GM12878 (cell line): ENCODE measurements around the gene GPR137B. TPM values are rescaled to one million over a fixed set of nuclear protein-coding genes. Genes with fewer than 3 reads are reported as not detected.

Source experiments
- ATAC-seq: fragments of 200-7000 bp; cut with Tn5 transposase; 3 replicates; pipeline ENCODE4 v1.9.1; 2020; ENCODE audit warnings: mild to moderate bottlenecking, moderate library complexity
- BruUV-seq: library from RNA; stranded (reverse); fragments of 400-500 nt; replicated peaks from 2 replicates; lab custom pipeline; 2021; lab: Mats Ljungman, UMichigan
- CTCF ChIA-PET: fragments of 300-600 bp; sonication (Branson Sonifier 250); formaldehyde crosslinking; extraction: SDS; loops from one replicate; lab custom pipeline; 2021; ENCODE audit warnings: inconsistent platforms; lab: Yijun Ruan, JAX
- POLR2A ChIA-PET: fragments of 350-600 bp; formaldehyde crosslinking; extraction: SDS; loops from one replicate; lab custom pipeline; 2021; ENCODE audit warnings: inconsistent platforms; lab: Charles Lee
- RAD21 ChIA-PET: fragments of 300-600 bp; sonication (Branson Sonifier 250); formaldehyde crosslinking; loops from one replicate; lab custom pipeline; 2023; ENCODE audit warnings: antibody characterized with exemption; ENCODE audit not compliant: unreplicated experiment; lab: Charles Lee
- SMC1A ChIA-PET: fragments of 300-600 bp; sonication (Branson Sonifier 250); formaldehyde crosslinking; loops from one replicate; lab custom pipeline; 2023; ENCODE audit not compliant: unreplicated experiment, uncharacterized antibody; lab: Charles Lee
- DNase-seq: peaks from one replicate; pipeline ENCODE4 v3.0.0-alpha.2; 2011; ENCODE audit warnings: low read depth, low spot score
- FAIRE-seq: peaks from 3 replicates; lab custom pipeline; 2011; peaks lifted over from hg19 to GRCh38; lab: Jason Lieb, UNC
- H2AFZ ChIP-seq: 2 replicates; pipeline ENCODE4 v1.6.0; 2011; ENCODE audit warnings: low read depth, low read length, control low read depth; ENCODE audit not compliant: control insufficient read depth
- H3K27ac ChIP-seq: 2 replicates; pipeline ENCODE4 v1.5.1; 2011; ENCODE audit warnings: control low read depth; ENCODE audit not compliant: control insufficient read depth, insufficient read depth
- H3K27me3 ChIP-seq, 2 experiments: replicated peaks in 1 of 2; 2 replicates each; pipeline versions ENCODE4 v1.6.0 to v1.6.1; 2011; ENCODE audit warnings: low read length in 1 of 2; ENCODE audit not compliant: control insufficient read depth in 2 of 2, insufficient read depth in 2 of 2
- H3K36me3 ChIP-seq, 2 experiments: 2 replicates each; pipeline ENCODE4 v1.5.1; 2011; ENCODE audit warnings: low read length in 1 of 2; ENCODE audit not compliant: control insufficient read depth in 2 of 2, insufficient read depth in 2 of 2
- H3K4me1 ChIP-seq: 2 replicates; pipeline ENCODE4 v1.6.1; 2011; ENCODE audit warnings: mild to moderate bottlenecking, low read length, moderate library complexity, mixed read lengths; ENCODE audit not compliant: control insufficient read depth, insufficient read depth
- H3K4me2 ChIP-seq: 2 replicates; pipeline ENCODE4 v1.6.0; 2011; ENCODE audit warnings: control low read depth; ENCODE audit not compliant: control insufficient read depth, insufficient read depth
- H3K4me3 ChIP-seq: fragments of 200-600 bp; sonication (generic); 2 replicates; pipeline ENCODE4 v1.5.1; 2016
- H3K79me2 ChIP-seq: 2 replicates; pipeline ENCODE4 v1.6.0; 2011; ENCODE audit warnings: low read length; ENCODE audit not compliant: control insufficient read depth, insufficient read depth
- H3K9ac ChIP-seq: 2 replicates; pipeline ENCODE4 v1.8.0; 2011; ENCODE audit warnings: low read length, control low read depth, mixed read lengths; ENCODE audit not compliant: control insufficient read depth, insufficient read depth
- H3K9me3 ChIP-seq: replicated peaks from 3 replicates; pipeline ENCODE4 v1.5.1; 2011; ENCODE audit warnings: mild to moderate bottlenecking, low read length; ENCODE audit not compliant: control insufficient read depth, insufficient read depth
- H4K20me1 ChIP-seq: 2 replicates; pipeline ENCODE4 v1.6.0; 2011; ENCODE audit not compliant: control insufficient read depth, insufficient read depth
- EGR1 ChIP-seq, 2 experiments: IDR thresholded peaks; 1 replicate in 1 of 2; 2 replicates in 1 of 2; pipeline ENCODE4 v1.6.1; 2011 to 2012; ENCODE audit warnings: low read depth in 2 of 2, low read length in 2 of 2, borderline replicate concordance in 1 of 2, mild to moderate bottlenecking in 1 of 2, moderate library complexity in 1 of 2
- MXI1 ChIP-seq: fragments of 150-350 bp; IDR thresholded peaks from 2 replicates; pipeline ENCODE4 v1.6.1; 2011; ENCODE audit warnings: low read depth, mild to moderate bottlenecking, inconsistent platforms, low read length, improper control_type of control experiment
- SIN3A ChIP-seq: IDR thresholded peaks from 2 replicates; pipeline ENCODE4 v1.6.1; 2012; ENCODE audit warnings: low read depth, low read length, improper control_type of control experiment
- TCF12 ChIP-seq: IDR thresholded peaks from 2 replicates; pipeline ENCODE4 v1.6.1; 2011; ENCODE audit warnings: low read depth, mild to moderate bottlenecking, low read length
- WGBS: methylation state at CpG from one replicate; pipeline ENCODE4 v1.1.6; 2016; ENCODE audit warnings: low lambda C conversion rate; ENCODE audit not compliant: insufficient replicate concordance, insufficient coverage; ENCODE audit errors: missing lambda C conversion rate; 5-methylcytosine and 5-hydroxymethylcytosine counted together
- in situ Hi-C: fragments of 300-500 bp; cut with MboI; formaldehyde crosslinking; loops from 9 replicates; pipeline ENCODE4 v1.14.3; 2018; ENCODE audit warnings: mixed read lengths
- intact Hi-C: fragments of 100-400 bp; cut with micrococcal nuclease; formaldehyde crosslinking; loops from one replicate; pipeline ENCODE4 v1.14.2; 2022; ENCODE audit not compliant: unreplicated experiment
- polyA plus RNA-seq, 11 experiments: library from polyadenylated mRNA; depleted of rRNA in 4 of 11; unstranded in 6 of 11; stranded (reverse) in 5 of 11; fragments of >200 nt; fragmentation: Nextera tagmentation in 4 of 11; fragmentation: Illumina TruSeq in 1 of 11; extraction: Ambion mirVana in 4 of 11; extraction: Trizol in 1 of 11; gene quantifications; 1 replicate in 1 of 11; 2 replicates in 10 of 11; pipeline versions ENCODE4 v1.2.1 to v1.2.3, GENCODE V29; 2011 to 2016; ENCODE audit warnings: inconsistent platforms in 2 of 11, missing spikeins in 2 of 11, low read depth in 1 of 11
- total RNA-seq, 4 experiments: library from RNA; depleted of rRNA in 3 of 4; stranded (reverse); fragments of >200 nt in 3 of 4; fragmentation: Illumina TruSeq in 1 of 4; extraction: Trizol in 1 of 4; gene quantifications; 2 replicates each; pipeline versions ENCODE4 v1.2.1 to v1.2.3, GENCODE V29; 2013 to 2021
- TF ChIP-seq, protein P1 (sequence below): fragments of 450-650 bp; IDR thresholded peaks from 2 replicates; pipeline ENCODE4 v1.6.1; 2016; ENCODE audit warnings: mild to moderate bottlenecking
- TF ChIP-seq, protein P2 (sequence below): fragments of 450-650 bp; conservative IDR thresholded peaks from 2 replicates; pipeline ENCODE4 v1.6.1; 2017; ENCODE audit warnings: mild to moderate bottlenecking, moderate library complexity

Gene GPR137B
- total and polyA plus RNA-seq, 10 of the 15 experiments (the other 5 are each of a cell fraction or from before 2014, with no cell fraction given), result 5.4 to 20.8 (median 12.5) TPM

- ATAC-seq, result peak; percentile 29
- Histone ChIP-seq H3K36me3 (peaks cover 1 to 4% of the 10 kb centered on the region in 2 experiments; a peak in 2 of 4 replicates), H3K79me2 (peaks cover 51% of the 10 kb centered on the region), H2AFZ (peak overlapping the region; percentile 59), H3K4me3 (peak overlapping the region; percentile 84), H3K4me1 (peaks cover 14% of the 10 kb centered on the region), H4K20me1 (peaks cover under 1% of the 10 kb centered on the region; the same call in 1 of the 2 replicates), H3K9me3 (no peaks in the 10 kb centered on the region), H3K4me2 (peak overlapping the region; percentile 58), H3K27me3 (peaks cover 1 to 13% of the 10 kb centered on the region in 2 experiments), H3K27ac (peak overlapping the region; percentile 62), H3K9ac (peak overlapping the region; percentile 83)
- intact Hi-C loops, result loop anchor here (5.0 to 10.0 kb wide), 2 partner anchors 139 to 279 kb away; partner anchors contain the start of genes ERO1B and LYST
- DNase-seq, result no peak
- ChIA-PET SMC1A (interaction anchor here (0.8 to 7.2 kb wide), 7 partner anchors 14 to 315 kb away, joined by 3 to 95 read pairs (median 5); no protein-coding TSS in a partner anchor), RAD21 (interaction anchor here (0.6 to 7.3 kb wide), 5 partner anchors 9 to 141 kb away, joined by 3 to 121 read pairs (median 5); no protein-coding TSS in a partner anchor), CTCF (interaction anchor here (0.9 to 7.3 kb wide), 4 partner anchors 15 to 142 kb away, joined by 3 to 56 read pairs (median 7); no protein-coding TSS in a partner anchor), POLR2A (interaction anchor here (0.7 to 4.1 kb wide), 4 partner anchors 14 to 109 kb away, joined by 3 to 64 read pairs (median 6); no protein-coding TSS in a partner anchor)
- TF ChIP-seq, protein P1, sequence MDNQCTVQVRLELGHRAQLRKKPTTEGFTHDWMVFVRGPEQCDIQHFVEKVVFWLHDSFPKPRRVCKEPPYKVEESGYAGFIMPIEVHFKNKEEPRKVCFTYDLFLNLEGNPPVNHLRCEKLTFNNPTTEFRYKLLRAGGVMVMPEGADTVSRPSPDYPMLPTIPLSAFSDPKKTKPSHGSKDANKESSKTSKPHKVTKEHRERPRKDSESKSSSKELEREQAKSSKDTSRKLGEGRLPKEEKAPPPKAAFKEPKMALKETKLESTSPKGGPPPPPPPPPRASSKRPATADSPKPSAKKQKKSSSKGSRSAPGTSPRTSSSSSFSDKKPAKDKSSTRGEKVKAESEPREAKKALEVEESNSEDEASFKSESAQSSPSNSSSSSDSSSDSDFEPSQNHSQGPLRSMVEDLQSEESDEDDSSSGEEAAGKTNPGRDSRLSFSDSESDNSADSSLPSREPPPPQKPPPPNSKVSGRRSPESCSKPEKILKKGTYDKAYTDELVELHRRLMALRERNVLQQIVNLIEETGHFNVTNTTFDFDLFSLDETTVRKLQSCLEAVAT, result no peak; the same call in 1 of the 2 replicates
- TF ChIP-seq MXI1 (no peak), EGR1 (IDR thresholded peaks at IDR 0.05; ENCODE audit: borderline replicate concordance in 1 of 2, low read depth in 2 of 2, low read length in 2 of 2) (peak in 1 of 2 experiments; percentile 77; a peak in 2 of 3 replicates), SIN3A (peak; percentile 32; the same call in 1 of the 2 replicates), TCF12 (0 out of 2 replicates have a peak, but pooled peaks have one; percentile 1)
- TF ChIP-seq, protein P2, sequence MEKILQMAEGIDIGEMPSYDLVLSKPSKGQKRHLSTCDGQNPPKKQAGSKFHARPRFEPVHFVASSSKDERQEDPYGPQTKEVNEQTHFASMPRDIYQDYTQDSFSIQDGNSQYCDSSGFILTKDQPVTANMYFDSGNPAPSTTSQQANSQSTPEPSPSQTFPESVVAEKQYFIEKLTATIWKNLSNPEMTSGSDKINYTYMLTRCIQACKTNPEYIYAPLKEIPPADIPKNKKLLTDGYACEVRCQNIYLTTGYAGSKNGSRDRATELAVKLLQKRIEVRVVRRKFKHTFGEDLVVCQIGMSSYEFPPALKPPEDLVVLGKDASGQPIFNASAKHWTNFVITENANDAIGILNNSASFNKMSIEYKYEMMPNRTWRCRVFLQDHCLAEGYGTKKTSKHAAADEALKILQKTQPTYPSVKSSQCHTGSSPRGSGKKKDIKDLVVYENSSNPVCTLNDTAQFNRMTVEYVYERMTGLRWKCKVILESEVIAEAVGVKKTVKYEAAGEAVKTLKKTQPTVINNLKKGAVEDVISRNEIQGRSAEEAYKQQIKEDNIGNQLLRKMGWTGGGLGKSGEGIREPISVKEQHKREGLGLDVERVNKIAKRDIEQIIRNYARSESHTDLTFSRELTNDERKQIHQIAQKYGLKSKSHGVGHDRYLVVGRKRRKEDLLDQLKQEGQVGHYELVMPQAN, result peak; percentile 24; the same call in 1 of the 2 replicates
- no peak for FAIRE-seq
- in situ Hi-C loops, result no loop called here
- under 1% methylated on average over 39 of the region's 39 CpGs for WGBS
- BruUV-seq, result no TSS peak
Measured at GRCh38 chr1:236143104-236143948, 987 bp downstream of the GPR137B start.
